SK-N-SH treated with all-trans-retinoic acid at 6 μM for 48 hours (cell line): ENCODE measurements around the gene SLC16A12.

Experiments used
- BACH2 ChIP-seq: fragments of 250-450 bp; sonication (Bioruptor Pico); IDR thresholded peaks from 2 replicates; pipeline ENCODE4 v1.9.0; 2021; ENCODE audit warnings: mild to moderate bottlenecking, borderline replicate concordance
- ESRRG ChIP-seq: fragments of 250-450 bp; sonication (Bioruptor Pico); IDR thresholded peaks from 2 replicates; pipeline ENCODE4 v1.6.1; 2021; ENCODE audit warnings: mild to moderate bottlenecking
- ZFP30 ChIP-seq: fragments of 450-650 bp; formaldehyde crosslinking; IDR thresholded peaks from 2 replicates; pipeline ENCODE4 v1.5.0; 2022; ENCODE audit warnings: mild to moderate bottlenecking, moderate library complexity
- TF ChIP-seq, protein P1 (sequence below): fragments of 250-450 bp; sonication (Bioruptor Pico); IDR thresholded peaks from 2 replicates; pipeline ENCODE4 v1.5.1; 2020; ENCODE audit warnings: low read depth, mild to moderate bottlenecking, moderate library complexity
- TF ChIP-seq, protein P2 (sequence below): fragments of 250-450 bp; sonication (Bioruptor Pico); IDR thresholded peaks from 2 replicates; pipeline ENCODE4 v1.8.0; 2020; ENCODE audit warnings: mild to moderate bottlenecking, moderate library complexity, borderline replicate concordance

DNA sequence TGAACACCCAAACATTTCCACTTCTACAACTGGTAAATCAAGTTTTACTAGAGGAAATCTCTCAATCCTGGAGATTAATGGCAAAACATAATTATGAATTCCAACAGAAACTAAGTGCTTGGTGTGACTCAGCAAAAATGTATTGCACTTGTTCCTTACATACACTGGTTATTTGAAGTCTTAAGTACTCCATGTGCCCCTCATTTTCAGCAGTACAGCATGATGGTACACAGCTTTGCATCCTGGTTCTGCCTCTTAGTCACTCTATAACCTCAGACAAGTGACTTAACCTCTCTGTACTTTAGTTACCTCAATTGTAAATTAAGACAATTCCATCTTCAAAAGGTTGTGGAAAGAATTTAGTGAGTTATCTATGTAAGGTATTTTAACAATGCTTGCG lies 12.9 kb downstream of the SLC16A12 start:
- TF ChIP-seq, protein P1, sequence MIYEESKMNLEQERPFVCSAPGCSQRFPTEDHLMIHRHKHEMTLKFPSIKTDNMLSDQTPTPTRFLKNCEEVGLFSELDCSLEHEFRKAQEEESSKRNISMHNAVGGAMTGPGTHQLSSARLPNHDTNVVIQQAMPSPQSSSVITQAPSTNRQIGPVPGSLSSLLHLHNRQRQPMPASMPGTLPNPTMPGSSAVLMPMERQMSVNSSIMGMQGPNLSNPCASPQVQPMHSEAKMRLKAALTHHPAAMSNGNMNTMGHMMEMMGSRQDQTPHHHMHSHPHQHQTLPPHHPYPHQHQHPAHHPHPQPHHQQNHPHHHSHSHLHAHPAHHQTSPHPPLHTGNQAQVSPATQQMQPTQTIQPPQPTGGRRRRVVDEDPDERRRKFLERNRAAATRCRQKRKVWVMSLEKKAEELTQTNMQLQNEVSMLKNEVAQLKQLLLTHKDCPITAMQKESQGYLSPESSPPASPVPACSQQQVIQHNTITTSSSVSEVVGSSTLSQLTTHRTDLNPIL (CRISPR knock-in tag), result no peak
- TF ChIP-seq ESRRG (CRISPR knock-in tag), result no peak
- TF ChIP-seq BACH2 (CRISPR knock-in tag), result no peak
- TF ChIP-seq, protein P2, sequence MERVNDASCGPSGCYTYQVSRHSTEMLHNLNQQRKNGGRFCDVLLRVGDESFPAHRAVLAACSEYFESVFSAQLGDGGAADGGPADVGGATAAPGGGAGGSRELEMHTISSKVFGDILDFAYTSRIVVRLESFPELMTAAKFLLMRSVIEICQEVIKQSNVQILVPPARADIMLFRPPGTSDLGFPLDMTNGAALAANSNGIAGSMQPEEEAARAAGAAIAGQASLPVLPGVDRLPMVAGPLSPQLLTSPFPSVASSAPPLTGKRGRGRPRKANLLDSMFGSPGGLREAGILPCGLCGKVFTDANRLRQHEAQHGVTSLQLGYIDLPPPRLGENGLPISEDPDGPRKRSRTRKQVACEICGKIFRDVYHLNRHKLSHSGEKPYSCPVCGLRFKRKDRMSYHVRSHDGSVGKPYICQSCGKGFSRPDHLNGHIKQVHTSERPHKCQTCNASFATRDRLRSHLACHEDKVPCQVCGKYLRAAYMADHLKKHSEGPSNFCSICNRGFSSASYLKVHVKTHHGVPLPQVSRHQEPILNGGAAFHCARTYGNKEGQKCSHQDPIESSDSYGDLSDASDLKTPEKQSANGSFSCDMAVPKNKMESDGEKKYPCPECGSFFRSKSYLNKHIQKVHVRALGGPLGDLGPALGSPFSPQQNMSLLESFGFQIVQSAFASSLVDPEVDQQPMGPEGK (CRISPR knock-in tag), result no peak
- TF ChIP-seq ZFP30 (CRISPR knock-in tag), result no peak
